IPS-18a (cell line): ENCODE data around the gene FOXC2.

ENCODE experiments used
- H3K27ac ChIP-seq: one replicate; pipeline ENCODE4 v1.5.1; 2013; ENCODE audit warnings: low read length
- H3K27me3 ChIP-seq: one replicate; pipeline ENCODE4 v1.6.1; 2013; ENCODE audit warnings: mild to moderate bottlenecking, low read length; ENCODE audit not compliant: control insufficient read depth, insufficient read depth
- H3K36me3 ChIP-seq: one replicate; pipeline ENCODE4 v1.6.1; 2013; ENCODE audit warnings: low read depth, low read length; ENCODE audit not compliant: control insufficient read depth
- H3K4me1 ChIP-seq: one replicate; pipeline ENCODE4 v1.6.1; 2013; ENCODE audit warnings: low read depth, low read length; ENCODE audit not compliant: control insufficient read depth
- H3K4me3 ChIP-seq: one replicate; pipeline ENCODE4 v1.5.1; 2013; ENCODE audit warnings: low read length
- H3K9ac ChIP-seq: one replicate; pipeline ENCODE4 v1.6.1; 2013; ENCODE audit warnings: mild to moderate bottlenecking, low read length, moderate library complexity
- H3K9me3 ChIP-seq: one replicate; pipeline ENCODE4 v1.6.1; 2013; ENCODE audit warnings: low read depth, low read length; ENCODE audit not compliant: control insufficient read depth

Gene FOXC2

DNA sequence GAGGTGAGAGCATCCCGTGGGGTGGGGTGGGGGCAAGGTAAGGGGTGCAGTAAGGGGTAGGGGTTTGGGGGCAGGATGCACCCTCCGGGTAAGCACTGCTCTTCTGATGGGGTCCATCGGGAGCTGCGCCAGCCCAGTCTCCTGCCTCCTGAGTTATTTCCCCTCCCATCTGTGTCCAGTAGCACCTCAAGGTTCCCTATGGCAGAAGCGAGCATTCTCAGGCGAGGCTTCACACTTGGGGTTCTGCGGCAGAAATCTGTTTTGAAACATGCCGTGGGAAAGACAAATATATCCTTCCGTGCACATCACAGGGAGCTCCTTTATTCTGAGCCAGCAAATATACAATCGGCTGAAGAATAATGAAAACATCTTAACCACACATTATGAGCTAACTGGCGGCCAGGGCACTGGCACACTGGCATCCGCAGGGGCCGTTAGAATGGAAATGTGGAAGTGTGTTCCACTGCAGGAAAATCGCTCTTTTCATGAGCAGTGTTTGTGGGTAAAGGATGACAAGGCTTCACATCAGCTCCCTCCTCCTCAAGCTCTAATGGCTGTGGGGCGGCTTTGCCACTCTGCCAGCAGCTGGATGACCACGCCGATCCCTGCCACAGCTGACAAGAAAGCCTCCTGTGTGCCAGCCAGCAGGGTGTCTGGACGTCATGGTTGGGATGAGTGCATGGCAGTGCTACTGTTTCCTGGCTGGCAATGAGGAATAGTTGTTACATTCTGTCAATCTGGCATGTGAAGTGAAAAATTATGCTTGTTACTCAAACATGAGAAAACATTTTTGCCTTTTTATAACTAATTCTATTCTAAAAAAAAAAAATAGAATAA is 31.6 kb upstream of the FOXC2 start:
- Histone ChIP-seq H3K4me3 (no peak overlapping the region), H3K4me1 (no peaks in the 10 kb centered on the region), H3K36me3 (peaks cover 3% of the 10 kb centered on the region), H3K9ac (no peak overlapping the region), H3K27me3 (no peaks in the 10 kb centered on the region), H3K9me3 (no peaks in the 10 kb centered on the region), H3K27ac (no peak overlapping the region)

GRCh38 chr16:86536621-86537020 is 30.0 kb upstream of the FOXC2 start:
- Histone ChIP-seq H3K9ac (no peak overlapping the region), H3K27ac (no peak overlapping the region), H3K9me3 (no peaks in the 10 kb centered on the region), H3K4me1 (no peaks in the 10 kb centered on the region), H3K4me3 (no peak overlapping the region), H3K27me3 (no peaks in the 10 kb centered on the region), H3K36me3 (peaks cover 3% of the 10 kb centered on the region)

DNA sequence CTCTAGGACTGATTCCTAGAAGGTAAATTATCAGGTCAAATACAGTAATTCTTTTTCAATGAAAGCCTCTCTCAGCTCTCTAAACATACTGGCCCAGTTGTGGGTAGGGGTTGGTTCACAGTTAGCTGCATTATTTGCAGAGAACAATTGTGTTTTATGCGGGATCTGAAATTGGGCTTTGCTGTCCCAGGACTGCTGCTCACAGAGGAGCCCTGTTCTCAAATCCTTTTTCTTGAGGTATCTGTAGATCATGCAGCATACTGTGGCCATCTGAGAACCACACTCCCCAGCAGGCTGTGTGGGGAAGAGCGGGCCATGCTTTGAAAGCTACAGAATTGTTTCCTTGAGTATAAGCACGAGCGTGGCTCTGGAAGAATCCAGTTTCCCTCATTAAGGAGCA is 29.1 kb upstream of the FOXC2 start:
- Histone ChIP-seq H3K4me1 (no peaks in the 10 kb centered on the region), H3K36me3 (peaks cover 3% of the 10 kb centered on the region), H3K4me3 (no peak overlapping the region), H3K9ac (no peak overlapping the region), H3K27ac (no peak overlapping the region), H3K27me3 (no peaks in the 10 kb centered on the region), H3K9me3 (no peaks in the 10 kb centered on the region)

GRCh38 chr16:86538196-86538780 is 28.3 kb upstream of the FOXC2 start:
- H3K27ac ChIP-seq, result no peak overlapping the region
- no peak overlapping the region for H3K4me3 ChIP-seq
- no peak overlapping the region for H3K9ac ChIP-seq
- H3K9me3 ChIP-seq, result no peaks in the 10 kb centered on the region
- H3K27me3 ChIP-seq, result no peaks in the 10 kb centered on the region
- H3K36me3 ChIP-seq, result peaks cover 3% of the 10 kb centered on the region
- no peaks in the 10 kb centered on the region for H3K4me1 ChIP-seq

GRCh38 chr16:86540894-86541293 is 25.7 kb upstream of the FOXC2 start:
- Histone ChIP-seq H3K4me3 (no peak overlapping the region), H3K27me3 (no peaks in the 10 kb centered on the region), H3K9me3 (no peaks in the 10 kb centered on the region), H3K36me3 (peaks cover 3% of the 10 kb centered on the region), H3K4me1 (no peaks in the 10 kb centered on the region), H3K27ac (no peak overlapping the region), H3K9ac (no peak overlapping the region)

- Histone ChIP-seq H3K36me3 (peaks cover 3% of the 10 kb centered on the region), H3K9ac (no peak overlapping the region), H3K27ac (no peak overlapping the region), H3K27me3 (no peaks in the 10 kb centered on the region), H3K4me3 (no peak overlapping the region), H3K9me3 (no peaks in the 10 kb centered on the region), H3K4me1 (no peaks in the 10 kb centered on the region)
Measured at GRCh38 chr16:86541560-86541959, 25.1 kb upstream of the FOXC2 start.

GRCh38 chr16:86542756-86543750 is 23.6 kb upstream of the FOXC2 start:
- H3K36me3 ChIP-seq, result peaks cover 3% of the 10 kb centered on the region

DNA sequence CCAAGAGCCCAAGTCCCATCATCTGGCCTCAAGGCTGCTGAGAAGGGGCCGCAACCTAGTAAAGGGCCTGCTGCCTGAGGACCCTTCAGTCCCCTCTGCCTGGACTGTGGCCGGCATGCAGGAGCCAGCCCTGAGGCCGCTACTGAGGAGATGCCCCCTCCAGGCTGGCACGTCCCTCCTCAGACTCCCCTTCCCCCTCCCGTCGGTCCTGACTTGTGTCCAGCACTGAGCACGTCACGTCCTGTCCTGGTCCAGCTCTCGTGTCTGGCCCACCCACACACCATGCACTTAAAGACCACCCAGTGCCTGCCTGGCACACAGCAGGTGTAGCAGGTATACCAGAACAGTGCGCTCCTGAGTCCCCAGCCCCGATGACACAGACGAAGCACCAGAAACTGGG is 21.1 kb upstream of the FOXC2 start:
- H3K27me3 ChIP-seq, result no peaks in the 10 kb centered on the region

More at GRCh38 chr16:86542756-86543750, 23.6 kb upstream of the FOXC2 start:
- no peak overlapping the region for H3K4me3 ChIP-seq
- H3K4me1 ChIP-seq, result no peaks in the 10 kb centered on the region
- no peaks in the 10 kb centered on the region for H3K9me3 ChIP-seq
- no peak overlapping the region for H3K27ac ChIP-seq
- H3K27me3 ChIP-seq, result no peaks in the 10 kb centered on the region
- H3K9ac ChIP-seq, result no peak overlapping the region

DNA sequence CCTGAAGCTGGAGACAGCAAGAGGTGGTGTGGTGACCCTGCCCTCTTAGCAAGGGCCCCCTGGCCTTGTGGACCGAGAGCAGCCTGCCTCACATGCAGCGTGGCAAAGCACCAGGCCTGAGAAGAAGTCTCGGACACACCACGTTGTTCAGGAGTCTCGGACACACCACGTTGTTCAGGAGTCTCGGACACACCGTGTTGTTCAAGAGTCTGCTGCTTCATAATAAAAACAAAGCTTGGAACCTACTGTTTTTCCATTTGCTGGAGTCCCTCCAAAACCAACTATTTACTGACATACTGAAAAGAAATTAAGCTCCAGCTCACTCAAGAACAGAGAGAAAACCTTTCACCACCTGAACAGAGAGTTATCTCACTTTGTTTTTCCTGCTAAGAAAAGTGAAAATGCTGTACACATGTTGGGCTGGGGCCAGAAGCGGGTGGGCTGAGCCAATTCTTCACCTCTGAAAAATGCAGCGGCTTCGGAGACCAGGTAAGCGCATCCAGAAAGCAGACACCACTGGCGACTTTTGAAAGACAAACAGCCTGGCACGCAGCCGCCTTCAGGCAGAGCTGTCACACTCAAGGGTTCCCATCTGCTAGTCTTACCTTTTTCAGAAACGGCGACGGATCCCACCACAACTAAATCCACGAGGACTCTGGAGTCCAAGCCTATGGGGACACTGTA is 20.5 kb upstream of the FOXC2 start:
- no peak overlapping the region for H3K4me3 ChIP-seq
- no peak overlapping the region for H3K27ac ChIP-seq
- H3K36me3 ChIP-seq, result no peaks in the 10 kb centered on the region
- no peaks in the 10 kb centered on the region for H3K27me3 ChIP-seq
- no peaks in the 10 kb centered on the region for H3K4me1 ChIP-seq
- H3K9ac ChIP-seq, result no peak overlapping the region
- H3K9me3 ChIP-seq, result no peaks in the 10 kb centered on the region

More for the DNA sequence above, 21.1 kb upstream of the FOXC2 start:
- no peaks in the 10 kb centered on the region for H3K36me3 ChIP-seq
- H3K4me3 ChIP-seq, result no peak overlapping the region
- H3K27ac ChIP-seq, result no peak overlapping the region
- no peaks in the 10 kb centered on the region for H3K4me1 ChIP-seq
- H3K9me3 ChIP-seq, result no peaks in the 10 kb centered on the region
- no peak overlapping the region for H3K9ac ChIP-seq

- H3K9ac ChIP-seq, result no peak overlapping the region
- no peak overlapping the region for H3K4me3 ChIP-seq
- H3K36me3 ChIP-seq, result peaks cover 1% of the 10 kb centered on the region
- H3K27me3 ChIP-seq, result no peaks in the 10 kb centered on the region
- no peaks in the 10 kb centered on the region for H3K4me1 ChIP-seq
- H3K27ac ChIP-seq, result no peak overlapping the region
- no peaks in the 10 kb centered on the region for H3K9me3 ChIP-seq
Measured at GRCh38 chr16:86546638-86547013, 20.0 kb upstream of the FOXC2 start.

DNA sequence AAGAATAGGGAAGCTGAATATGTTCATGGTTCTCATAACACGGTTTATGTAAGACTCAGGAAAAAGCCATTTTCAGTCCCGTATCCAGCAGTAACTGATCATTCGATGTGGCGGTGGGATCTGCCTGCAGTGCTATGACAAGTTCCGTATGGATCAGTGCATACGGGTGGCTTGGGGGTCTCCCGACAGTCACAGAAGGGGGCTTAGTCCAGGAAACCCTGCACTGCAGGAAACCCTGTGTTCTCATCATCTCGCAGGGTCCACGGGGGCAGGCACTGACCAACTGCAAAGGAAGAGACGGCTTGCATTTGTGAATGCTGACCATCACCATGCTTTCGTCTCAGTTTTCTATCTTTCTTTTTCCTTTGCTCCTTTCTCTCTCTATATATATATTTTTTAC is 19.3 kb upstream of the FOXC2 start:
- Histone ChIP-seq H3K4me1 (no peaks in the 10 kb centered on the region), H3K9ac (no peak overlapping the region), H3K36me3 (peaks cover 4% of the 10 kb centered on the region), H3K27ac (no peak overlapping the region), H3K9me3 (no peaks in the 10 kb centered on the region), H3K27me3 (no peaks in the 10 kb centered on the region), H3K4me3 (no peak overlapping the region)
